HAP-1 (cell line): ENCODE data around the gene HDLBP.

Experiments used
- DNase-seq, 2 experiments: peaks; one replicate each; pipeline ENCODE4 v3.0.0-alpha.2; 2016 to 2020; ENCODE audit warnings: low spot score in 2 of 2
- H3K27me3 ChIP-seq: fragments of 250-450 bp; sonication (Bioruptor Pico); 2 replicates; pipeline ENCODE4 v1.5.1; 2020; ENCODE audit warnings: low read depth, mild to moderate bottlenecking, moderate library complexity
- H3K36me3 ChIP-seq: fragments of 250-450 bp; sonication (Bioruptor Pico); replicated peaks from 2 replicates; pipeline ENCODE4 v1.5.1; 2020; ENCODE audit warnings: mild to moderate bottlenecking
- H3K4me1 ChIP-seq: fragments of 250-450 bp; sonication (Bioruptor Pico); 2 replicates; pipeline ENCODE4 v1.5.1; 2020; ENCODE audit warnings: mild to moderate bottlenecking
- H3K4me3 ChIP-seq: fragments of 250-450 bp; sonication (Bioruptor Pico); 2 replicates; pipeline ENCODE4 v1.5.1; 2020; ENCODE audit warnings: mild to moderate bottlenecking, moderate library complexity
- H3K9me3 ChIP-seq: fragments of 250-450 bp; sonication (Bioruptor Pico); 2 replicates; pipeline ENCODE4 v1.5.1; 2020; ENCODE audit warnings: mild to moderate bottlenecking, moderate library complexity
- in situ Hi-C: fragments of 300-500 bp; cut with MboI; formaldehyde crosslinking; loops from 3 replicates; pipeline ENCODE4 v1.14.3; 2020; ENCODE audit warnings: low sequenced_read_pairs, inconsistent platforms, mixed read lengths

HDLBP gene, protein sequence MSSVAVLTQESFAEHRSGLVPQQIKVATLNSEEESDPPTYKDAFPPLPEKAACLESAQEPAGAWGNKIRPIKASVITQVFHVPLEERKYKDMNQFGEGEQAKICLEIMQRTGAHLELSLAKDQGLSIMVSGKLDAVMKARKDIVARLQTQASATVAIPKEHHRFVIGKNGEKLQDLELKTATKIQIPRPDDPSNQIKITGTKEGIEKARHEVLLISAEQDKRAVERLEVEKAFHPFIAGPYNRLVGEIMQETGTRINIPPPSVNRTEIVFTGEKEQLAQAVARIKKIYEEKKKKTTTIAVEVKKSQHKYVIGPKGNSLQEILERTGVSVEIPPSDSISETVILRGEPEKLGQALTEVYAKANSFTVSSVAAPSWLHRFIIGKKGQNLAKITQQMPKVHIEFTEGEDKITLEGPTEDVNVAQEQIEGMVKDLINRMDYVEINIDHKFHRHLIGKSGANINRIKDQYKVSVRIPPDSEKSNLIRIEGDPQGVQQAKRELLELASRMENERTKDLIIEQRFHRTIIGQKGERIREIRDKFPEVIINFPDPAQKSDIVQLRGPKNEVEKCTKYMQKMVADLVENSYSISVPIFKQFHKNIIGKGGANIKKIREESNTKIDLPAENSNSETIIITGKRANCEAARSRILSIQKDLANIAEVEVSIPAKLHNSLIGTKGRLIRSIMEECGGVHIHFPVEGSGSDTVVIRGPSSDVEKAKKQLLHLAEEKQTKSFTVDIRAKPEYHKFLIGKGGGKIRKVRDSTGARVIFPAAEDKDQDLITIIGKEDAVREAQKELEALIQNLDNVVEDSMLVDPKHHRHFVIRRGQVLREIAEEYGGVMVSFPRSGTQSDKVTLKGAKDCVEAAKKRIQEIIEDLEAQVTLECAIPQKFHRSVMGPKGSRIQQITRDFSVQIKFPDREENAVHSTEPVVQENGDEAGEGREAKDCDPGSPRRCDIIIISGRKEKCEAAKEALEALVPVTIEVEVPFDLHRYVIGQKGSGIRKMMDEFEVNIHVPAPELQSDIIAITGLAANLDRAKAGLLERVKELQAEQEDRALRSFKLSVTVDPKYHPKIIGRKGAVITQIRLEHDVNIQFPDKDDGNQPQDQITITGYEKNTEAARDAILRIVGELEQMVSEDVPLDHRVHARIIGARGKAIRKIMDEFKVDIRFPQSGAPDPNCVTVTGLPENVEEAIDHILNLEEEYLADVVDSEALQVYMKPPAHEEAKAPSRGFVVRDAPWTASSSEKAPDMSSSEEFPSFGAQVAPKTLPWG (N-terminal part only)

DNA sequence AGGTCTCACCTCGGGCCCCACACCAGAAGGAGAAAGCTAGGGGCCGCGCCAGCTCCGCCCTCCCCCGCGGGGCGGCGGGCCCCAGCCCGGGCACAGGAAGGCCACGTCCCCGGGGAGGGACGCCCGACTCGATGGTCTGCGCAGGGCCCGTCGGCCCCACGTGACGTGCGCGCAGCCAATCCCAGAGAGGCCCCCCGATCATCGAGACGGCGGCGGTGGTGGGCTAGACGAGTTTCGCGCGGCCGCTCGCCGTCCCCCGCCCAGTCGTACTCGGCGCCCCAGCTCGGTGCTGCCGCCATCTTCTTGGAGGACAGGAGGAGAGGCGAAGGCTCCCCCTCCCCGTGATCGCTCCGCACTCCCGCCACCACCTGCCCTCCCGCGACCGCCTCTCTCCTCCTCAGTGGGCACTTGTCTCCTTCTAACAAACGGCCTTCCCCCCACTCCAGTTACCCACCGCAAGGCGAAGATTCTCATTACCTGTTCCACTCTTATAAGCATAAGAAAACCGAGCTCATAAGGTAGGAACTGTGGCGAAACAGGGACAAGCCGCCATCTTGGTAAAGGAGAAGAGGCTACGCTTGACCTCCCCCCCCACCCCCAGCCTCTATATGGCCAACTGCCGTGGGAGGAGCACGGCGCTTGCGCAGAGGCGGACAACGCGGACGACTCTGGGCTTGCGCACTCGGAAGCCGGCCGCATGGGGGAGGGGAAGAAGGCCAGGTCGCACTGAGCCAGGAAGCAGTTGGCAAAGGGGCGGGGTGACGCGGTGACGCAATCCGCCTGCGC, at the start of gene HDLBP:
HDLBP (minus strand) TSS at position 580 of the 786 bp plus-strand sequence. CDS start 48,803 bp downstream, outside the sequence.
- Histone ChIP-seq H3K9me3 (no peaks in the 10 kb centered on the region), H3K27me3 (no peaks in the 10 kb centered on the region), H3K4me1 (peaks cover 34% of the 10 kb centered on the region), H3K36me3 (peaks cover 16% of the 10 kb centered on the region), H3K4me3 (peak within 1 kb of the TSS; percentile 99)
- peak; percentile 96 to 100 for DNase-seq
- in situ Hi-C loops = no loop called here

DNA sequence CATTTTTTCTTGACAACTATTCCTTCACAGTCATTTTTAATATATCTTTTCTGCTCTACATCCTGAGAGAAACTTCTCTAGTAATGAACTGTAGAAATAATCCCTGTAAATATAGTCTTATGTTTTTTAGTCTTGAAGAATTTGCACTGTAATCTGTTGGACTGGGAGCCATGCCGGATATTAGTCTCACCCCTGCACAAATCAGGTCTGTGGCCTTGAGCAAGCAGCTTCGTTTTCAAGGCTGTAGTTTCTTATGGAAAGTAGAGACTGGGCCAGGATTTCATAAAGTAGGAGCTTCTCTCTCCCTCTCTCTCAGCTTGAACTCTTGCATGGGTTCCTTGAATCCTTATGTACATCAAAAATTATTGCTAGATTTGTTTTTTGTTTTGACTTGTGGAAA, 49.3 kb upstream of the HDLBP start:
- Histone ChIP-seq H3K36me3 (no peaks in the 10 kb centered on the region), H3K4me1 (peaks cover 2% of the 10 kb centered on the region; the same call in 1 of the 2 replicates), H3K4me3 (no peak overlapping the region), H3K9me3 (no peaks in the 10 kb centered on the region), H3K27me3 (no peaks in the 10 kb centered on the region)
- in situ Hi-C loops = no loop called here
- no peak for DNase-seq

DNA sequence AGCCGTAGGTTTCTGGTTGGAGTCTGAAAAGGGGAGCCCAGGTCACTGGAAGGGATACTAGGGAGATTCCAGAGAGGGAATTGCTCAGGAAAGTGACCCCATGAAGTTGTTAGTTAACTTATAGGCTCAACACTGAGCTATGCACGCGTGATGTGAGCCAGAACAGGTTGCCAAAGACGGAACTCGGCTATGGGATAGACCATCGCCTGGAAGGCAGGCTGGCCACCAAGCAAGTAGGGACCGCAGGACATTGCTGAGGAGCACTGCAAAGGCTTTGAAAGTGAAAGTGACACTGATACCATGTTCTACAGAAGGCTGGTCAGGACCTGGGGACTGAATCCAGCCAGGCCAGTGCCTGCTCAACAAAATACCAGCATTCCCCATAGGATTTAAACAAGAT, 48.0 kb upstream of the HDLBP start:
- Histone ChIP-seq H3K36me3 (no peaks in the 10 kb centered on the region), H3K9me3 (no peaks in the 10 kb centered on the region), H3K4me3 (no peak overlapping the region), H3K4me1 (no peaks in the 10 kb centered on the region), H3K27me3 (no peaks in the 10 kb centered on the region)
- no peak for DNase-seq
- in situ Hi-C loops = no loop called here

GRCh38 chr2:241359481-241360045, 44.1 kb upstream of the HDLBP start:
- DNase-seq = no peak
- no peaks in the 10 kb centered on the region for H3K9me3 ChIP-seq
- peaks cover 12% of the 10 kb centered on the region for H3K4me1 ChIP-seq
- H3K4me3 ChIP-seq = no peak overlapping the region
- peaks cover 3% of the 10 kb centered on the region for H3K36me3 ChIP-seq
- no peaks in the 10 kb centered on the region for H3K27me3 ChIP-seq
- in situ Hi-C loops = loop anchor here (10.0 kb wide), 1 partner anchor 525 kb away; no protein-coding TSS in a partner anchor

DNA sequence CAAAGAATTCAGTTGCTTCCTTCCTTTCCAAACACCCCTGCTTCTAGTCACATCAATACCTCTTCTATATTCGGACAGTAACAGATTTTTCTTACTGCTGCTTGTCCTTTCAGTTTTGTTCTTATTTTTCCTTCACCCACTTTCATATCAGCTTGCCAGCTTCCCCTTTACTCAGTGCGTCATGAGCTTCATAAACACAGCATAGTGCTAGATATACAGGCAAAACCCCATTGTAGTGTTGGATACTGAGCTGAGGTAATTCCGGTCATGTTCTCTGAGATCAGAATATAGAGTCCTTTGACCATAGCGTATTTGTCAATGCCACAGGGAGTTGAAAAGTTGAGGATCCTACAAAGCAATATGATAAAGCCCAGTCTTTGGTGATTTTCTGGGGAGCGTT, 43.0 kb upstream of the HDLBP start:
- in situ Hi-C loops = loop anchor here (10.0 kb wide), 1 partner anchor 526 kb away; no protein-coding TSS in a partner anchor
- H3K36me3 ChIP-seq = peaks cover 12% of the 10 kb centered on the region
- no peak for DNase-seq
- H3K9me3 ChIP-seq = no peaks in the 10 kb centered on the region
- peaks cover 12% of the 10 kb centered on the region for H3K4me1 ChIP-seq
- no peaks in the 10 kb centered on the region for H3K27me3 ChIP-seq
- H3K4me3 ChIP-seq = no peak overlapping the region

DNA sequence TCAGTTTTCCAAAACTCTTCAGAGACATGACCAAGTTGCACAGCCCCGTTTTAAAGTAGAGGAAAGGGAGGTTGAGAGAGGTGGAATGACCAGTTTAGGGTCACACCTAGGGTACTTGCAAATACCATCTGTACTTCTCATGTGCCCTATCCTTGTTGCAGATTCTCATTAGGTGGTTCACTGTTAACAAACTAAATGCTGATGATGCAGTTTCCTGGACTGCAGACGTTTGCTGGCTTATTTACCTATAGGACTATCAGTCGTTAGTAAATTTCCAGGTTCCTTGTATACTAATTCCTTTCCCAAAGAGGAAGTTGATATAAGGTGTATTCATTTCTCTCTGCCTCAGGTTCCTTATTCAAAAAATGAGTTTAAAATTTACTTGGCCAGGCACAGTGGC, 42.1 kb upstream of the HDLBP start:
- in situ Hi-C loops = loop anchor here (10.0 kb wide), 1 partner anchor 527 kb away; no protein-coding TSS in a partner anchor
- H3K4me3 ChIP-seq = peak overlapping the region; percentile 83
- H3K36me3 ChIP-seq = peaks cover 16% of the 10 kb centered on the region

DNA sequence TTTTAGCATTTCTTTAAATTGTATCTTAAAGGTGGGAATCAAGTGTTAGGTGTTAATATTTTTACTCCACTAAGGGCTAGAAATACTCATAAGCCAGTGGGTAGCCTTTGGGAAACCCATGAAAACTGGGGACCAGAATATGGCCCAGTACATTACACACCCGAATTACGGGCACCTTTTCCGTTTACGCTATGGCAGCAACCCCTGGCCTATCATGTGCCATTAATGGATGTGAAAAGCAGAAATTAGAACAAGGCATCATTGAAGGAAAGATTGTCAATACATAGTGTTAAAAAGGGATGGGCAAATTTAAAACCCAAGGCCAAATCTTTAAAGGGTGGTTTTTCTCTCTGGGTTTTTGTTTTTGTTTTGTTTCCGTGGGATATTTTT, 41.4 kb upstream of the HDLBP start:
- DNase-seq = no peak
- Histone ChIP-seq H3K4me1 (peaks cover 12% of the 10 kb centered on the region), H3K9me3 (no peaks in the 10 kb centered on the region), H3K4me3 (peak overlapping the region; percentile 83), H3K27me3 (no peaks in the 10 kb centered on the region), H3K36me3 (peaks cover 23% of the 10 kb centered on the region)
- in situ Hi-C loops = loop anchor here (10.0 kb wide), 1 partner anchor 528 kb away; no protein-coding TSS in a partner anchor

More for the DNA sequence above, 42.1 kb upstream of the HDLBP start:
- Histone ChIP-seq H3K9me3 (no peaks in the 10 kb centered on the region), H3K27me3 (no peaks in the 10 kb centered on the region), H3K4me1 (peaks cover 12% of the 10 kb centered on the region)
- DNase-seq = no peak

DNA sequence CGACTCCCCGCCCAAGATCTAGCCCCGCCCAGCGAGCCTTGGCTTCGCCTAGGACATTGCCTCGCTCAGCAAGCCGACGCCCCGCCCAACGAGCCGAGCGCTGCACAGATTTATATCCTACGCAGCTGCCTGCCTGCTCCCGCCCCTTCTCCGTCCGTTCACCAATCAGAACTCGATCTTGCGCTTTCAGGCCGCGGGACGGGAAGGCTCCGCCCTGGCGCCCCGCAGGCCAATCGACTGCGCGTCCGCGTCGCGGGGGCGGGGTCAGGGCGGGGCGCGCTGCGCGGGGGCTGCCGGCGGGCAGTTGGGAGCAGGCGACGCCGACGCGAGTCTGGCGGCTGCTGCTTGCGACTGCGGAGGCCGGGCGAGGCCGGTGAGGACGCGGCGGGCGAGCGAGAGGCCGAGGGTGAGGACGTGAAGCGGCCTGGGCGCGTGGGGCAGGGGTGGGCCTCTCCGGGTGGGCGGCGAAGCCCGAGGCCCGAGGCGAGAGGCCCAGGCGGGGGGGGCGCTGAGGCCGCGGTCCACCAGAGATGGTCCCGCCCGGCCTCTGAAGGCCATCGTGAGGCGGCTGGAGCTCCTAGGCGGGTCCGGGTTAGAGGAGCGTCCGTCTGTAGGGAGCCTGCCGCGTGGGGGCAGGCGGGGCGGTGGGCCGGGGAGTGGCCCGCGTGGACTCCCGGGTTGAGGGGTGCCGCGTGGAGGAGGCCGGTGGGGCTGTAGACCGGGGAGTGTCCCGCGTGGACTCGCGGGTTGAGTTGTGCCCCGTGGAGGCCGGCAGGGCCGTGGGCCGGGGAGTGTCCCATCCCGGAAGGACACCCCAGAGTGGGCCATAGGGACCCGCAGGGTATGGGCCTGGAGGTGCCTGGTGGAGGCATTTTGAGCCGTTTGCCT, 40.8 kb upstream of the HDLBP start, which contains the start of gene FARP2:
FARP2 (plus strand) TSS at position 303 of the 888 bp plus-strand sequence. CDS start 16,823 bp downstream, outside the sequence.
- H3K9me3 ChIP-seq = no peaks in the 10 kb centered on the region
- H3K4me1 ChIP-seq = peaks cover 12% of the 10 kb centered on the region
- H3K36me3 ChIP-seq = peaks cover 29% of the 10 kb centered on the region
- H3K4me3 ChIP-seq = peak within 1 kb of the TSS; percentile 83
- H3K27me3 ChIP-seq = no peaks in the 10 kb centered on the region
- DNase-seq = peak; percentile 93 to 99
- in situ Hi-C loops = loop anchor here (10.0 kb wide), 1 partner anchor 529 kb away; no protein-coding TSS in a partner anchor

DNA sequence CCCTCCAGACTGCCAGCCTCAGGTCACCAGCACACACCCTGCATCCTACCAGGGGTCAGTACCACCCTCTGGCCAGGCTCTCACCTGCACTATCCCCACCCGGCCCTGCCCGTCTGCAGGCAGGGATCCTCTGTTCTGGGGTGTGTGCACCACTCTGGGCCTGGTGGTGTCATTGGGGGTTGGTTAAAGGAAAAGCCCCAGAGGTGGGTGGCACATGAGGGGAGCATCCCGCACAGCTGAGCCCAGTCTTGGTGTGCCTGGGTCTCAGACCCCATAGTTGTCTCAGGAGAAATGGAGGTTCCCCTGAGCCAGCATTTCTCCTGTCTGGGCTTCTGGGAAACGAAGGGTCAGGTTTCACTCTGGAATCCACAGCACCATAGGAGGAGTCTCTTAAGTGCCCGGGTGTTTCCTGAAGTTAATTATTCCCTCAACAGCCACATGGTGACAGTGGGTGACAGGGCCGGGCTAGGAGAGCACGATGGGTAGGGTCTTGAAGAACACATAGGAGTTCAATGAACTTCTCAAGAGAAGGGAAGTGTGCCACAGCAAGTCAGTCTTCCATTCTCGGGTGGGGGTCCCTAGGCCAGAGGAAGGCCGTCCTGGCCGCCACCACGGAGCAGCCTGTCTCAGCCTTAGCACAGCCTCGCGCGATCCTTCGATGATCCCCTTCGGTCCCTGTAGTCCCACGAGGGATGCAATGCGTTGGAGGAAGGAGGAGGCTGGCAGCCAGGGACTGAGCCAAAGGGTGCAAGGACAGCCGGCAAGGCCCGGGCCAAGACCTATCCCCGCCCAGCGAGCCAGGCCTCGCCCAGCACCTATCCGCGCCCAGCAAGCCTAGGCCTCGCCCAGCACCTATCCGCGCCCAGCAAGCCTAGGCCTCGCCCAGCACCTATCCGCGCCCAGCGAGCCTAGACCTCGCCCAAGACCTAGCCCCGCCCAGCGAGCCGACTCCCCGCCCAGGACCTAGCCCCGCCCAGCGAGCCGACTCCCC, 39.5 kb upstream of the HDLBP start:
- Histone ChIP-seq H3K4me3 (peak overlapping the region; percentile 22), H3K27me3 (no peaks in the 10 kb centered on the region), H3K36me3 (peaks cover 42% of the 10 kb centered on the region), H3K9me3 (no peaks in the 10 kb centered on the region), H3K4me1 (peaks cover 12% of the 10 kb centered on the region)
- in situ Hi-C loops = loop anchor here (10.0 kb wide), 1 partner anchor 530 kb away; no protein-coding TSS in a partner anchor
- peak; percentile 57 to 95 for DNase-seq

DNA sequence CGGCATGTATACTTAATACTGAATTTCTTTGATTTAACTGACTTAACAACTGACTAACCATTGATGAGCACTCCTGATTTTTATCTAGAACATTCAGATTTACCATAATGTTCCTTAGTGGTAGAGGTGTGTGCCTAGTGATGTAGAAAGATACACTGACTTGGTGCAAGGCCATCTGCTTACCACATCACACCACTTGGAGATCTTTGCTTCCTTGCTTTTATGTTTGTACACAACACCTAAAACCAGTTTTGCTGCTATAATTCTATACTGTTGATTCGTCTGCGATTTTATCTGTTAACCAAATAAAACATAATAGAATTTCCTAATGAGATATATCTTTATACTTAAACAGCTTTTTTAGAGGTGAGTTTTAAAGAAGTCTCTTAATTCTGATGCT, 36.8 kb upstream of the HDLBP start:
- Histone ChIP-seq H3K36me3 (peaks cover 64% of the 10 kb centered on the region), H3K4me1 (peaks cover 7% of the 10 kb centered on the region), H3K4me3 (no peak overlapping the region), H3K9me3 (no peaks in the 10 kb centered on the region), H3K27me3 (no peaks in the 10 kb centered on the region)
- no peak for DNase-seq
- in situ Hi-C loops = loop anchor here (10.0 kb wide), 1 partner anchor 533 kb away; no protein-coding TSS in a partner anchor
